MV-4-11 (cell line): Measurements from ENCODE around the gene PIEZO2.
A peak's percentile ranks its signal among the peaks of the same experiment; 100 is the strongest.
"Not testable (repeated sequence)": the region's sequence is repeated elsewhere in the genome, so short reads cannot be mapped to it uniquely, and the experiment has no call there.

Source experiments
- DNase-seq: peaks from one replicate; lab custom pipeline; 2025; lab: John Stamatoyannopoulos, UW

Gene PIEZO2

GRCh38 chr18:10681581-10682367 is 467.6 kb downstream of the PIEZO2 start:
- no peak for DNase-seq

GRCh38 chr18:10680271-10680596 is 469.1 kb downstream of the PIEZO2 start:
- DNase-seq, result no peak

- DNase-seq, result no peak
Measured at GRCh38 chr18:10679557-10680270, 469.7 kb downstream of the PIEZO2 start.

DNA sequence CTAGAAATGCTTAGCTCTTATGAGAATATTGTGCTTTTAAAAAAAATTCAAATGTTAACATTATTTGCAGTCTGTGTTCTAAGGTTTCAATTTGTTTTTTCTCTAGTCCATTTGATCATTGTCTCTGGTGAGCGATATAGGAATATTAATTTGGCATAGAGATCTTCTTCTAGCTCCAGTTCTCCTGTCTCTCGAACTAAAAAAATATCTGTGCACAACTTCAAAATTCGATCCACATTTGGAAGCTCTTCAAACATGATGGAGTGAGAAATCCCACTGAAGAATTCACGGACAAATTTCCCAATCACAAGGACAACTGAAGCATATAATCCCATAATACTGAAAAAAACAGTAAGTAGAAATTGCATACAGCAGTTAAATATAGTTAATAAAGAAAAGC is 477.9 kb downstream of the PIEZO2 start:
- DNase-seq, result no peak

DNA sequence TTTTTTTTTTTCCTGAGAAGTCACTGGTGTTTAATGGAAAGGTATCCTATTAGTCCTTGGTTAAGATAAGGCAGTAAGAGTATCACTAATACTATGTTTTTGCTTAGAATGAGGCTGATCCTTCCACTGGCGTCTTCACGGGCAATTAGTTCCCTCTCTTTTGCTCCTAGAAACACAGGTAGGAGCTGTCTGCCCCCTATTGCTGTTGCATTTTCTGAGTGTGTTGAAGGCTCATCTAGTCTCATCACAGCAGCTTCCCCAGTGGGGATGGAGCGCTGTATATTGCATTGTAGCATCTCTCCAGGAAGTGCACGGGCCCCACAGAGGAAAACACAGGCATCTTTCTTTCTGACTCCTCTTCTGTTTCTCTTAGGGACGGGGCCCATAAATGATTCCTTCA is 478.5 kb downstream of the PIEZO2 start:
- DNase-seq, result no peak

DNA sequence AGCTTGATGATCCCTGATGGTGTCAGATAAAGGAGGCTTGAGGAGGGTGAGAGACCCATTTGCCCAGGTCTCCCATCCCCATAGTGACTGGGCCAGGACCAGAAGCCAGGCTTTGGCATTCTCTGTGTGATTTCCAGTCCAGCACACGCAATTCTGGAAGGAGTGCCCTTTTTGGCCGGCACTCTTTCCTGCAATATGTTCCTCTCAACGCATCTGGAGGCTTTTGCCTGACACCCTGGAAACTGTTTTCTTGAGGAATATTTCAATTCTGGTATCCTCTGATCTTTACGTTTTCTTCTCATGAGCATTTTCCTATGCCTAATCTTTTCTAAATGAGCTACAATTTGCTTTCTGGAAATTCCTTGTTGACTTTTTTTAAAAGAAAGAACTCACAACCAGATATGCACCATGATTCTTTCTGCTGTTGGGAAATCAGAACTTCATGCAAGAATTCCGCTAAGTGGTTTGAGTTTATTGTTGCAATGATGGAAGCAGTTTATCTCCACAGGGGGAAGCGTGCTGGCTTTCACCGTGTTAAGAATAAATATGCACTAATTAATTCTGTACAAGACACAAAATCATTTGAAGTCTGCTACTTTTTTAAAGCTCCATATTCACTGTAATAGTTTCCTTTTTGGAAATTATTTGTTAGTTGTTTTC is 479.8 kb downstream of the PIEZO2 start:
- DNase-seq, result no peak

GRCh38 chr18:10663750-10664149 is 485.6 kb downstream of the PIEZO2 start:
- no peak for DNase-seq

- DNase-seq, result no peak
Measured at GRCh38 chr18:10661317-10661716, 488.1 kb downstream of the PIEZO2 start.

GRCh38 chr18:10660179-10660884 is 489.0 kb downstream of the PIEZO2 start:
- DNase-seq, result no peak

DNA sequence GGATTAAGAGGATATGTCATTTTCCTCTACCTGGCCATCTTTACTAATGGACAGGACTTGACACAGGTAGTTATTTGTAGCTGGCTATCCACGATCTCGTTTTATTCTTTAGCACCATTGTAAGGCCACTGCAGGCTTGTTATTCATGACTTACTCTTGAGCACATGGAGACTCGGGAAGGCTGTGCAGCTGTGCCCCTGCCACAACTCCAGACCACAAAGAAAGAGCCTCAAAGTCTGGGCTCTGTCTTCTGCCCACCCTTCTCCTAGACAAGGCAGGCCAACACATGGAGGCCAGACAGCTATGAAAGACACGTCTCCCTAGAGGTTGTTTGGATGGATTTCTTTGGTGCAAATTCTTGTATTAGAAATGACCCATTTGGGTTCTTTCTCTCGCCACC is 489.8 kb downstream of the PIEZO2 start:
- DNase-seq, result peak; percentile 15

GRCh38 chr18:10659000-10659399 is 490.4 kb downstream of the PIEZO2 start:
- no peak for DNase-seq

GRCh38 chr18:10644003-10644402 is 505.4 kb downstream of the PIEZO2 start:
- DNase-seq, result not testable (repeated sequence)

- DNase-seq, result not testable (repeated sequence)
Measured at GRCh38 chr18:10642915-10643524, 506.3 kb downstream of the PIEZO2 start.

- not testable (repeated sequence) for DNase-seq
Measured at GRCh38 chr18:10638539-10638885, 510.9 kb downstream of the PIEZO2 start.

GRCh38 chr18:10637858-10638538 is 511.4 kb downstream of the PIEZO2 start:
- DNase-seq, result not testable (repeated sequence)

DNA sequence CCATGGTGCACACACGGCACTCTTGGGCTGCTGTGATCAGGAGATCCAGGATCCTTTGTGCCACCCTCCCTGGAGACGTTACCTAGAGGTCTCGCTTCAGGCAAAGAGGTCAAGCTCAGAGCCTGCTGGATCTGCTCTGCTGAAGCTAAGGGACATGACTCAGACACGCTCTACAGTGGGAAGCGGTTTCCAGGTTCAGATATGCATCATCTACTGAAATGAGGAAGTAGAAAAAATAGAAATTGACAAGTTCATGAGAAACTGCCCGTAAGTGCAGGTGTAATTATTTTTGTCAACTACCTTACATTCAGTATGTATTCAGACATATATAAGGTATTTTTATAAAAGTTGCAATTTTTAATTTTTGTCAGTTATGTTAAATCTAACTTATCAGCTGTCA is 520.3 kb downstream of the PIEZO2 start:
- DNase-seq, result peak; percentile 66

GRCh38 chr18:10626606-10627213 is 522.7 kb downstream of the PIEZO2 start:
- not testable (repeated sequence) for DNase-seq

GRCh38 chr18:10623606-10624005 is 525.8 kb downstream of the PIEZO2 start:
- not testable (repeated sequence) for DNase-seq

DNA sequence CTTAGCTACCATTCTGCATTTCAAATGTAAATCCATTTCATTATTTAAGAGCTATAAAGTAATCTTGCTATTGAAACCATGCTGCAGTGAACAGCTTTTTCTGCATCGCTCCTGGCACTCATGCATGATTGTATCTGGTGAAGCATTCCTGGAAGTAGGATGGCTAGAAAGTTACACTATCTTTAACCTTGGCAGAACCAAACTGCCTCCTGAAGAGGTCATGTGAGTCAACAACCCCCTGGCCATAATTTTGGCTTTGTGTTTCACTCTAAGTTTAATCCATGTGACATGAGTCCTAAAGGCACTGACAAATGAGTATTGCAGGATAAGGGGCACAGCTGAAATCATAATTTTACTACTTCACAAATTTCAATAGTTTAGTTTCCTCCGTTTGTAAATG is 526.4 kb downstream of the PIEZO2 start:
- DNase-seq, result not testable (repeated sequence)

- DNase-seq, result peak; percentile 51
Measured at GRCh38 chr18:10620670-10621329, 528.6 kb downstream of the PIEZO2 start.
